GM18858 (cell line): ENCODE measurements around the gene PLEKHA8.

Source experiments
- ATAC-seq: cut with Tn5 transposase; IDR thresholded peaks from one replicate; pipeline ENCODE4 v1.9.1; 2021; ENCODE audit not compliant: unreplicated experiment

Gene PLEKHA8

DNA sequence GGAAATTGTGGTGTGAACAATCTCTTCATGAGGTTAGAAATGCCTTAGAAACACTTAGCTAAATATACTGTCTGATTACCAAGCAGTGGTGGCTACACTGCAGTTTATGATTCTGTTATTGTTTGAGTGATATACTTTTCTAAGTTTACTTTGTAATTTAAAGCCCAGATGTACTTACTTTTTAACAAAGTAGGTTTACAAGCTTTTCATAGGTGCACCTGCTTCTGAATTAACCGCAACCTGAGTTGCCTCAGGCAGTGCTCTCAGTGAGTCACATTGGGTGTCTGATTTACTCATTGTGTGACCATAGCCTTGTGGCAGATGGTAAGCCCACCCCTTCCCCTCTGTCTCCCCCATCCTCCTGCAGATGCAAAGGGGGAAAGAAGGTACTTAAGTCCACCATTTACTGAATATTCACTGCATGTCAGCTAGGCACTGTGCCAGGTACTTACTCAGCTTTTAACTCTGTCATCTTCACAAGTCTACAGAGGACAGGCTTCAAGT lies 115.6 kb downstream of the PLEKHA8 start:
- ATAC-seq, result no peak

DNA sequence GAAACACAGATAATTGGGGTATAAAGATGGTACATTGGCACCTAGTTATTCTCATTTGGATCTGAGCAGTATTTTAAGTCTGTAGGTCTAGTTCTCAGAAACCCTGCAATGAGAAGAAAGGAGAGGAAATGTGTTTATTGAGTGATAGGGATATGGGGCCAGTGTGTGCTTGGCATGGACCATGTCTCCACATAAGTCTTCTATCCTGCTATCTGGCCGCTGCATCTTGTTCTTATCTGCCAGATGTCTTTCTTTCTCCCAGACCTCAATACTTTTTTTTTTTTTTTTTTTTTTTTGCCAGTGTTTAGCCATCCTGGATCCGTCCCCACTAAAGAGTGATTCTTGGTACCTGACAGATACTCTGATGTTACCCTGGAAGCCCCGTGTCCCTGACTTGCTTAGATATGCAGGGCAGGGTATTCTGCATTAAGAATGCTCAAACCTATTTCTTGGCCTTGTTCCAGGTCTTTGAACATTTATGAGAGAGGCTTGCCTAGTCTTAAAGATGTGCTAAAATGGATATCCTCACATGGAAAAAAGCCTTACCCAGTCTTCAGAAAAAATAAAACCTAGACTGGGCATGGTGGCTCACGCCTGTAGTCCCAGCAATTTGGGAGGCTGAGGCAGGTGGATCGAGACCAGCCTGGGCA lies 116.6 kb downstream of the PLEKHA8 start:
- ATAC-seq, result no peak

DNA sequence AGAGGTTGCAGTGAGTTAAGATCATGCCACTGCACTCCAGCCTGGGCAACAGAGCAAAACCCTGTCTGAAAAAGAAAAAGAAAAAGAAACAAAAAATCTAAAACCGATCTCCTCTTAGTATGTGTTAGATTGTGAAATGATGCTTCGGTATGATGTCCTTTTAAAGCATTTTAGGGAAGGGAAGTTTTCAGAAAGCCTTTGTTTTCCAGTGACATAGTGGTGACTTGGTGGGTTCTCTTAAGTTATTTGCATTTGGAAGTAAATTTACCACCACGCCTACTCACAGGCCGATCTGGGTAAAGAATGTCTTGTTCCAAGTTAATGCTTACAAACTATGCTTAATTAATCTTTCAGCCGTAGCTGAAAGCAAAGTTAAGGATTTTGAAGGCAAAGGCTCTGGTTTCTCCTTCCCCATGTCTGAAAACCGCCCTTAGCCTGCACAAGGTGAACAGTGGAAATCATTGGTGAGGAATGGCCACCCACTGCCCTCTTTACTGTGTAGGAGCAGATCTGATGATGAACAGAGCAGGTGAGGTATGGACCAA lies 117.3 kb downstream of the PLEKHA8 start:
- no peak for ATAC-seq

DNA sequence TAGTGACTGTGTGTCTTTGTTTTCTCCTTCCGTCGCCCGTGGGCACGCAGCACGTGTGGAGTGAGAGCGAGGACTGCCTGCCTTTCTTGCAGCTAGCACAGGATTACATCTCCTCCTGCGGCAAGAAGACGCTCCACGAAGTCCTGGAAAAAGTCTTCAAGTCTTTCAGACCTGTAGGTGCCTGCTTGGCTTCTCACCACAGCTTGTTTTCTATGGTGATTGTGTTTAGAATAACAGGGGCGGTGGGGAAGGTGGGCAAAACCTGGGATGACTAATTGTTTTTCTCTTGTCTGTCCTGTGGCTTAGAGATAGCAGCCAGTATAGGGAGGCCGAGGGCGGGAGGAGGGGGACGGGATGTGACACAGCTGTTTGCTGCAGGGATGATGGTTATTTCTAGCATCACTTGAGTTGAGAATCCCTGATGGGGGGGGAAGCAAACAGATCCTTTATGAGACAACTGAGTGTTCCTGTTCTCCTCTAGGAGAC lies 118.0 kb downstream of the PLEKHA8 start:
- ATAC-seq, result no peak

DNA sequence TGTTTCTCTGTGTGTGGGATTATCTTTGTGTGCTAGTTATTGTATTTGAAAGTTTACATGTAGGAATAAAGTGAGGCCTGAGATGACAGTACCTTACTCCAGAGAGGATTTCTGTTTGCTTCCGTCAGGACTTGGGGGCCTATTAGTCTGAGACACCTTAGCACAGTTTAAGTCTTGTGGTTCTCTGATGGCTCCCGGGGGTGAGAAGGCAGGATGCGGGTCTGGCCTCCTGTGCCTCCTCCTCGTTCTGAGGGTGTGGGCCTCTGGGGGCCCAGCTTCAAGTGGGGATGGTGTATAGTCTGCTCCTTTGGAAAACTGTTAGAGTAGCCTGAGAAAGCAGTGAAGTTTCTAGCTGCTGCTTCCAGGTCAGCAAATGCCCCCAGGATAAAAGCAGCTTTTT lies 119.0 kb downstream of the PLEKHA8 start:
- no peak for ATAC-seq

DNA sequence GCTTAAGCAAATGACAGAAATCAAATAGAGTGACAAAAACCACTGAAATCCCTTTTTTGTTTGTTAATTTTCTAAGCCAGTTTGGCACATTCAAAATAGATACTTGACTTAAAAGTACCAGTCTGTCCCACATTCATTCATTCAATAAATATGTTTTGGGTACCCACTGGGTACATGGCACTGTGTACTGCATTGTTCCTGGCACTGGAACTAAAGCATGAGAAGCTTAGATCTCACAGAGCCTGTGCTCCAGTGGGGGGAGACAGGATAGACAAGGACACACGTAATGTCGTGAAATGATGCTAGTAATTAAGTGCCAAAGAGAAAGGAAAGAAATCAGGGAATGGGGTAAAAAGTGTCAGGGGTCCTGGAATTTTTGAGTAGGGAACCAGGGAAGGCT lies 119.6 kb downstream of the PLEKHA8 start:
- ATAC-seq, result no peak

DNA sequence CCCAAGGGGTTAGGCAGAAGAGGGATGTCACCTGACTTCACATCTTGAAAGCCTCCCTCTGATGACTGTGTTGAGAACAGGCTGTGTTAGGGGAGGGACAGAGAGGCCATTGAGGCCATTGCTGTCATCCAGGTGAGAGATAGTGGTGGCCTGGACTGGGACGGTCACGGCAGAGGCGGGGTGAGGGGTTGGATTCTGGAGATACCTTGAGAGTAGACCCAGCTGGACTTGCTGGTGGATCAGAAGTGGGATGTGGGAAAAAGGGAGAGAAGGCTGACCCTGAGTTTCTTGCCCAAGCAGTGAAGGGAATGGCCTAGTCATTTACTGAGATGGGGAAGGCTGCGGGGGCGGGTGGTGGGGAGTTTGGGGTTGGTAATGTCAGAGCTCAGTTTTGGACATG lies 120.2 kb downstream of the PLEKHA8 start:
- no peak for ATAC-seq

DNA sequence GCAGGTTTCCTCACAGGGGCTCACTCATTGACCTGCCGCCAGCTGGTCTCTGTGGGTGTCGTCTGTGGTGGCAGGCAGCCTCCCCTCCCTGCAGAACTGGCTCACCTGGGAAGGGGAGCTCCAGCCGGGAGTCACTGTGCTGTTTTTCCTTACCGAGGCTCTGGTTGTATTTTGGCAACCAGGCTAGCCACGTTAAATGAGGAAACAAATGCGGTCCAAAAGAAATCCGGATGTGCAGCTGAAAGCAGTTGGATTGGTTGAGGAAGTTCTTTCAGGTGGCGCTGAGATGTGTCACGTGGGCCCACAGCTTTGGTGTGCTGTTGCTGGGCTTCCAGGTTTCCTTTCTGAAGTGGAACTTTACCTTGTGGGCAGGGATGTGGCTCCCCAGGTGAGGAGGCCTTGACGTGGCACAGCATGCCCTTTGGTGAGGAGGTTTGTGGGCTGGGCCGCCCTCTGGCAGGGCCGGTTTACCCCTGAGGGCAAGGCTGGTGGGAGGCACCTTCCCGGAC lies 120.8 kb downstream of the PLEKHA8 start:
- ATAC-seq, result no peak

DNA sequence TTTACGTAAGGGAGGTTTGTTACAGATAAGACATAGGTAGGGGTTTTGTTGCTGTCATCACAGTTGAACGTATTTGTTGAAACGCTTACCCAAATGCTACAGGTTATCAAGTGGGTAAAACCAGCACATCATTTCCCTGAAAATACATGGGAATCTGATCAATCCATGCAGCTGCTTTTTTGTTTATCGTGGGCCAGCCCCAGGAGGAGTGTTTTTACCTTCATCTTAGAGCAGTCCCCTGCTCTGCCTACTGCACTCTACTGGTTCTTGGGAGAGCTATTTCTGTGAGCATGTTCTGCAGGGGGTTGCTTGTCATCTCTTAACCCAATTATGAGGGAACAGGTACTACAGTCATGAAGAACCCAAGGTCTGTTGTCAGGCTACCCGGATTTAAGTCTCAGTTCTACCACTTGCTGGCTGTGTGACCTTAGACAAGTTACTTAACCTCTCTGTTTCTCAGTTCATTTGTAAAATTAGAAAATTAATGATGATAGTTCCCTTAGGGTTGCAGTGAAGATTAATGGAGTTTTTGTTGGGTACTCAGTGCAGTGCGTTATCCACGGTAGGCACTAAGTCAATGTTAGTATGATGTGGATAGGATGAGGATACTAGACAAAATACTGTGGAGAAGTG lies 121.5 kb downstream of the PLEKHA8 start:
- no peak for ATAC-seq

DNA sequence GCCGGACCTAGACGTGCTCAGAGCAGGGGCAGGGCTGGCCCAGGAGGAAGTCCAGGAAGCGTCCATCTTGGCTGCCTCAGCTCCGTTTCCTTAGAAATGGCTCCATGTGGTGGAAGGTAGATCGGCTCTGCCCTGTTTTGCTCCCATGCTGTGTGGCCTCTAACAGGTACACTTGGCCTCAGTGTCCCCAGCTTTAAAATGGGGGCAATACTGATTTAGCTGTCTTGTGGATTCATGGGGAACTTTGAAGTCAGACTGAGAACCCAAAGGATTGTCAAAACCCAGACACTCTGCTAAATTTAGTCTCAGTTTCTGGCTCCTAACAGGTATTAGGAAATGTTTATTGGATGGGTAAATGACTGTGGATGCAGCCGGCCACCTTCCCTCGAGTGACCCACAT lies 122.5 kb downstream of the PLEKHA8 start:
- ATAC-seq, result no peak

DNA sequence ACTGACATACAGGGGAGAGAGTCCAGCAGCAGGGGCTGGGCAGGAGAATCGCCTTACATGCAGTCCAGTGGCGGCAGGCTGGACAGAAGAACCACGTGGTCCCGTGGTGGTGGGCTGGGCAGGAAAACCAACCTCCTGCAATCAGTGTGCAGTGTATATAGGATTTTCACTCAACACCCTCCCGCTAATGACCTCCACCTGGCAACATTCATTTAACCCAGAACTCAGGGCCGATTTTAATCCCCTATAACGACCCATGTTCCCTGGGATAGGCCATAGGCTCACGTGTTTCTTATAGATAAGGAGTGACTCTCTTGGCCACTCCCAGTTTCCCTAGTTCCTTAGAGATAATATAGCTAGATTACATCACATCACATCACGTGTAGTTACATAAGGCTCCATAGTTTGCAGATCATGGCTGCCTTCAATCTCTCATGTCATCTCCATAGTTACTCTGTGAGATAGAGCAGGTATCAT lies 125.9 kb downstream of the PLEKHA8 start:
- no peak for ATAC-seq

DNA sequence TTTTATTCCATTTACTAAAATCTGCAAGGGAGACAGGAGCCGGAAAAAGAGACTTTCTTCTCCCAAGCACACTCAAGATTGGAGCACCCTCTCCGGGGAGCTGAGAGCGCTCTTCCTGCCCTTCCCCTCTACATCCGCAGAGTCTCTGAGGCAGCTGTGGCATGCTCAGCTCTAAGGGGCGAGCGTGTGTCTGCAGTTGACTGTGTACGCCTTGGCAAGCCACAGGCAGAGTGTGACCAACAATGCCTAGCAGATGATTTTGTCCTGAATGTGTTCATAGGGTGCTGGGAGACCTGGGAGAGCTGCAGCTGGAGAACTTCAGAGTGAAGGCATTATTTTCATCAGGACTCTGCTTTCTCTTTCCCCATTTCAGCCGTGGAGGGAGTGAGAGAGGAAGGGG lies 127.3 kb downstream of the PLEKHA8 start:
- no peak for ATAC-seq

DNA sequence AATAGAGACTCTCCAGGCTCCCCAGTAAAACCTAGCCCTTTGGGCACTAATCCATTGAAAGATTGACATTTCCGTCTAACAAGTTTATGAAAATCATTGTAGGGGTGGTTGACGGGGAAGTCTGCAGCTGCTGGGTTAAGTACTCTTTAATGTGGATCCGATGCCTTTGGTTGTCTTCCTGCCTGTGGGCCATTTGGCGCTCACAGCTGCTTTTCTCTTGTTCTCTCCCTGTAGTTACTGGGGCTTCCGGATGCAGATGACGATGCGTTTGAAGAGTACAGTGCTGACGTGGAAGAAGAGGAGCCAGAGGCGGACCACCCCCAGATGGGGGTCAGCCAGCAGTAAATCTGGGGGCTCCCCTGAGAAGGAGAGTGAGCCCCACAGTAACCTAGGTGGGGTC lies 129.0 kb downstream of the PLEKHA8 start:
- ATAC-seq, result no peak

DNA sequence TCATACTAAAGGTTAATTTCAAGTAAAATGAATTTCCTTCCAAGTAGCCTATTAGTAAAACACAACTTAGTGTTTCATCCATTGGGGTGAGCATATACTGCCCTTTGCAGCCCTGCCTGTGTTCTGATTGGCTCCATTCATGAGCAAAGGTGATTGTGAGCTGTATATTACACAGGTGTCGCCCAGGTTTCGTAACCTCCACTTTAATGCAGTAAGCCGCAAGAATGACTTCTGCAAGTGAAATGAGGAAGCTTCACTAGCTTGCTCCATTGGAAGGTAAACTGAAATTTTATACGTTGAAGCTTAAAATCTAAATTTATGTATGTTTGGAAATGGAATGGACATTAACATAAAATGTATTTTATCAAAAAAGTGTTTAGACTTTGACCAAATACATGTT lies 131.0 kb downstream of the PLEKHA8 start:
- no peak for ATAC-seq

DNA sequence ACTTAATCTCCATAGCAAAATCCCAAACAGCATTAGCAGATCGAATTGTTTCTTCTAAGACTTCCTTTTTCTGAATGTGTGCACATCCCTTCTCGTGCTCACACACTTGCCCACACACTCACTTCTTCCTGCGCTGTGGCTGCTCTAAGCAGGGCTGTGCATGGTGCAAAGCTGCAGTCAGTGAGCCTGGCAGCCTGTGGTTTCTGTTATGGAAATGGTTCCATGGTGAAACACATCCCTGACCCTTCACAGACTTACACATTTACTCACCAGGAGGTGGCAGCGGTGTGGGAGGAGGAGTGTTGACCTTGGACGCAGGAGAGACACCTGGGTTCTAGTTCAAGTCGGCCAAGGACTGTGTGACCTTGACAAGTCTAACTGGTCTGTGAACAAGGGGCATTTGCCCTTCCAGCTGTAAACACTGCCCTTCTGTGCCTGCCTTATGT lies 131.5 kb downstream of the PLEKHA8 start:
- no peak for ATAC-seq

DNA sequence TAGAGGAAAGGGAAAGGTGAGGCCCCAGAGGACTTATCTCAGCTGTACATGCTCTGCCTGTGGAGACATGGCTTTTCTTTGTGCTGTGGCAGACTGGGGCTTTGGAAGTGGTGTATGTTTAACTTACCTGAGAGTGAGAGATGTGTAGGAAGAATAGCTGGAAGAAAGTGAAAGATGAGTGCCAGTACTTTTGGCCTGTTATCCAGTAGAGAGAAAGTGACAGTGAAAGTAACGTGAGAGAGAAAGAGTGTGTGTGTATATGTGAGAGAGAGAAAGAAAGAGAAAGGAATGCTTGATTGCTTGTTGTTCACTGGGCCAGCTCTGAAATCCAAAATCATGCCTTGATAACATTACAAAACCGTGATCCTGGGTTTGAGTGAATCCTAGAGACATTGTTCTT lies 132.1 kb downstream of the PLEKHA8 start:
- no peak for ATAC-seq

DNA sequence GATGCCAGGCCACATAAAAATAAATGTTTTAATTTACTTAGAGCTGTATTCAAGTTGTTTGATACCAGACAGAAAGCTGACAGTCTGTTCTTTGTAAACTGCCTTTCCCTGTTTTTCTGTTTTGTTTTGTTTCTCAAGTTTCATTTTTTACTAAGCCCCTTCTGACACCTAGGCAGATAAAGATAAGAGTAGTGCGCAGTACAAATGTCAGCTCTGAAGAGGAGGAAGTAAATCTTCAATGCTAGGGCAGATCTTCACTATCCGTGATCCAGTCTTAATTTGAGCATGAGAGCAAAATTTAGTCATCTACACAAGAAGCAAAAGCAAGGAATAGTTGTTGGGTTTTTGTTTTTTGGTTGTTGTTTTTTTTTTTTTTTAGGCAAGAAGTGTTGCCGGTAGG lies 133.9 kb downstream of the PLEKHA8 start:
- ATAC-seq, result no peak

DNA sequence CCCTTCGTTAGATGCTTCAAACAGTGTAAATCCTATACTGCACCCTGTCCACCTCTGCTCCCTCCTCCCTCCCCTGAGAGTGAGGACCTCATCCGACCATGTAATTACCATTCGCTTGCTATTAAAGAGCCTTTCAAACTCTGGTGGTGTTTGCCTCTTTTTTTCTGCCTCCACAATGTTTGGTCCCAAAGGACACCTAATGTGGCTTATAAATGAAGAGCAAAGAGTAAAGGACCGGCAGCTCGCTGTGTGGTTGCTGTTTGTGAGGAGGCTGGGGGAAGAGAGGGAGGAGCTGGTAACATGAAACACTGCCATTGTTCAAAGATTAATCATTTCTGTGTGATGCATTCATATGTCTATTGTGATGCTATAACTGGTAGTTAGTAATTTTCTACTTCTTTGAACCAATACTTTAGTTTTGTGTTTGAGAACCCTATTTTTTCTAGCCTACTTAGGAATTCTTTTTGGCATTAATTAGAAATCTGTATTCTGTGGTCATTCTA lies 134.5 kb downstream of the PLEKHA8 start:
- ATAC-seq, result no peak

DNA sequence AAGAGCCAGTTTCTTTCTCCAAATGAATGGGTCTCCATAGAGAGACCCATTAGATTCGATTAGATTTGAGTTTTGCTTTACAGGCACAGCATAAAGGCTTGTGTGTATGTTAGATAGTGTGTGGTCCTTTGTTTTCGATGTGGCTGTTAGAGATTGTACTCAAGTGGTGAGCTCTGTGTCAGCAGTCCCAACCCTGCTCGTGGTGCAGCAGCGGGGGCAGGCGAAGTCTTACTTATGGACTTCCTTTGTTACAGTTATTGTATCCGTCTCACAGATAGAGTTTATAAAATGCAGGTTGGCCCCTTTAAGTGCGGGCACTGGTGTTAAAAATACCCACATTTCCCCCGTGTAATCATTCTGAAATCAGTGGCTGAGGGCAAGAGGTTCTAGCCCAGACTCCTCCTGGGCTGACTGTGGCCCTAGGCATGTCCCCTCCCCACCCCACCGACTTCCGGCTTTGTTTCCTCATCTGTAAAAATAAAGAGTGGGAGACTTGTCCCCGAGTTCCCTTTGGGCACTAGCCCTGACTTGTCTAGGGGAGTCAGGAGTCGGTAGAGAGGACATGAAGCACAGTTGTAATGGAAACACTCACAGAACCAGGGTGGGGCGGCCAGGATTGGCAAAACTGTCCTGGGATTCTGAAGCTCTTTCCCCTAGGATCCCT lies 135.2 kb downstream of the PLEKHA8 start:
- no peak for ATAC-seq

DNA sequence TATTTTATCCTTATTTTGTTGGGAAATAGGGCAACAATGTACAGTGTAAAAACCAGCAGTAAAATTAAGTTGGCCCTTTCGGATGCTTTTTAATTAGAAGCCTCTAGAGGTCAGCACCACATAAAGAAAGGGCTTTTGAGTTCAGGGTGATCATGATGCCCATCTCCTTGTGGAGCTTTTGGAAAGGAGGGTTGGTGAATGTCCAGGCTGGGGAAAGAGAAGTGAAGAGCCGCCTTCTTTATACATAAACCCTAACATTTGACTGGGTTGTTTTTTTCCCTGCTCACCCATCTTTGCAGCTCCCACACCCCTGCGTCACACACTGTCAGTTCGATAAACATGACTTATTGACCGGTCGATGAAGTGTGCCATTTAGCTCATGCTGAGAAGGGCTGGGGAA lies 136.4 kb downstream of the PLEKHA8 start:
- no peak for ATAC-seq

DNA sequence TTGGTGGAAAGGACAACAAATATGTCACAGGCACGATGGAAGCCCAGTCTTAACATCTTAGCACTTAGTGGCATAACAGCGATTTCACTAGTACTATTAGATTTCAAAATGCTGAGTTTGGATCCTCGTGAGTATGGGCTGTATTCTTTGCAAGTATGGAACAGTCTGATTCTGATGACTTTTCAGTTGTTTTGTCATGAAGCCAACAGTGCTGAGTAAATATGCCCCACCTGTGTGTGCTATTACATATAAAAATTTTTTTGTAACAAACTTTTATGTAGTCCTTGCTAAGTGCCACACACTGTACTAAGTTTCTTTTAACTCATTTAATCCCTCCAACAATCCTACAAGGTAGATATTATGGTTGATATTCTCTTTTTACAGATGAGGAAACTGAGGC lies 137.4 kb downstream of the PLEKHA8 start:
- ATAC-seq, result no peak
